Stimulated activated naive CD8-positive, alpha-beta T cell treated with anti-CD3 and anti-CD28 coated beads, Interleukin-15, Interleukin-2, amounts not matched to agents 100 ng/mL and 50 ng/mL, for 24 hours (primary cell): Measurements from ENCODE around the gene GEMIN7.
"Not testable (repeated sequence)": the region's sequence is repeated elsewhere in the genome, so short reads cannot be mapped to it uniquely, and the experiment has no call there.

ENCODE experiments used
- H3K27ac Mint-ChIP-seq: one replicate; pipeline ENCODE4 v1.8.0; 2021; ENCODE audit warnings: mild to moderate bottlenecking, mixed read lengths
- H3K27me3 Mint-ChIP-seq: one replicate; pipeline ENCODE4 v1.8.0; 2021; ENCODE audit warnings: mixed read lengths
- H3K36me3 Mint-ChIP-seq: one replicate; pipeline ENCODE4 v1.8.0; 2021; ENCODE audit warnings: low read depth, mixed read lengths
- H3K4me1 Mint-ChIP-seq: one replicate; pipeline ENCODE4 v1.8.0; 2021; ENCODE audit warnings: low read depth, mixed read lengths
- H3K4me3 Mint-ChIP-seq: one replicate; pipeline ENCODE4 v1.8.0; 2021; ENCODE audit warnings: mild to moderate bottlenecking, mixed read lengths
- H3K9me3 Mint-ChIP-seq: one replicate; pipeline ENCODE4 v1.8.0; 2021; ENCODE audit warnings: mixed read lengths

GEMIN7 gene

DNA sequence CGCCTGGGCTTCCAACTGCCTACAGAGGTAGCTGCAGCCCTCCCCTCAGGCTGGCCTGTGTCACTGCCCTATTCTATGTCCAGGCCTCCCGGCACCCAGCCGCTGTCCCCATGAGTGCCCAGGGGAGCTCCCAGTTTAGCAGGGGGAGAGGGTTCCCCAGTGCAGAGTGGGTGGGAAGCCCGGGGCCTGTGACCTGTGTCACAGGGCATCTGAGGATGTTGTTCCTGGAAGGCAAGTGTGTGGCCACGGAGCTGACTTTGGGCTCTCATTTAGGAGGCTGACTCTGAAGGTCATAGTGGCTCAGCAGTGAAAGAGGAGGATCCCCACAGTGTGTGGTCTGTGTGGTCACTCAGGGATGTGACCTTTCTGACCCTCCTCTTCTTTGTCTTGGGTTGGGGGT, 39.0 kb downstream of the GEMIN7 start:
- Mint-ChIP-seq H3K36me3 (no peaks in the 10 kb centered on the region), H3K27ac (no peak overlapping the region), H3K4me1 (peaks cover 80% of the 10 kb centered on the region), H3K27me3 (no peaks in the 10 kb centered on the region), H3K9me3 (no peaks in the 10 kb centered on the region), H3K4me3 (peak overlapping the region; percentile 10)

DNA sequence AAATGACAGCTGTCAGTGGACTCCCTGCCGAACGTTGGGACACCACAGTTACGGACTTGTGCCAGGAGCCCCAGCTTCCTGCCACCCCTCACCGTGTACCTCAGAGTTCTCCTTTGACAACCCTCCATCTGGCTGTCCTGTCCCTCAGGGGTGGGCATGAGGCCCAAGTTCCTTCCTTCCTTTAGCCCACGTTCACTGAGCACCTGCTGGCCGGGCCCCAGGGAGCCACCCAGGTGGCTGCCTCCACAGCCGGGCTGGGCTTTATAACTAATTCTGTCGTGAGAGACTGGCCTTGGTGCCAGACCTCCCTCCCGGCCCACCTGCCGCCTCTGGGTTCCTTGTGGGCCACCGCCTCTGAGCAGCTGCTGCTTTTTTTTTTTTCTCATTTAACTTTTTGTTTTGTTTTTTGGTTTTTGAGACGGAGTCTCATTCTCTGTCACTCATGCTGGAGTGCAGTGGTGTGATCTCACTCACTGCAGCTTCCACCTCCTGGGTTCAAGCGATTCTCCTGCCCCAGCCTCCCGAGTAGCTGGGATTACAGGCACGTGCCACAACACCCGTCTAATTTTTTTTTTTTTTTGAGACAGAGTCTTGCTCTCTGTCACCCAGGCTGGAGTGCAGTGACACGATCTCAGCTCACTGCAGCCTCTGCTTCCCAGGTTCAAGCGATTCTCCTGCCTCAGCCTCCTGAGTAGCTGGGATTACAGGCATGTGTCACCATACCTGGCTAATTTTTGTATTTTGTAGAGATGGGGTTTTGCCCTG, 39.7 kb downstream of the GEMIN7 start:
- peaks cover 76% of the 10 kb centered on the region for H3K4me1 Mint-ChIP-seq

DNA sequence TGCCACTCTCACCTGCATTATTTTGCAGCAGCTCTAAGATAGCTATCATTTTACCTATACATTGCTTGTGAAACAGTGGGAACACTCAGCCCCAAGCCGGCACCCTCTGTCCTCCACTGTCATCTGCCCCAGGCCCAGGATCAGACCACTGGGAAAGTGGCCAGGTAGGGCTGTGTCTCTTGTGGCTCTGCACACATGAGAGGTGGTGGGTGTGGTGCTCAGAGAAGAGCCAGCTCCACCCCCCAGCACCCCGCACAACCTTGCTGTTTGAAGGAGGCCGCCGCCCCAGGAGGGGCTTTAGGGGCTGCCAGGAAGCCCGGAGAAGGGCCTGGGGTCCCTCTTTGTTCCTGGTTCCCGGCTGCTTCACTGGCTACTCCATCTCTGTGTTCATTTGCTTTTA, 40.5 kb downstream of the GEMIN7 start:
- Mint-ChIP-seq H3K9me3 (no peaks in the 10 kb centered on the region), H3K4me1 (peaks cover 73% of the 10 kb centered on the region), H3K27ac (no peak overlapping the region), H3K27me3 (no peaks in the 10 kb centered on the region), H3K36me3 (no peaks in the 10 kb centered on the region), H3K4me3 (no peak overlapping the region)

More for the DNA sequence above, 39.7 kb downstream of the GEMIN7 start:
- not testable (repeated sequence) for H3K27me3 Mint-ChIP-seq, H3K36me3 Mint-ChIP-seq, H3K9me3 Mint-ChIP-seq
- peak overlapping the region; percentile 16 for H3K27ac Mint-ChIP-seq
- H3K4me3 Mint-ChIP-seq = peak overlapping the region; percentile 30

DNA sequence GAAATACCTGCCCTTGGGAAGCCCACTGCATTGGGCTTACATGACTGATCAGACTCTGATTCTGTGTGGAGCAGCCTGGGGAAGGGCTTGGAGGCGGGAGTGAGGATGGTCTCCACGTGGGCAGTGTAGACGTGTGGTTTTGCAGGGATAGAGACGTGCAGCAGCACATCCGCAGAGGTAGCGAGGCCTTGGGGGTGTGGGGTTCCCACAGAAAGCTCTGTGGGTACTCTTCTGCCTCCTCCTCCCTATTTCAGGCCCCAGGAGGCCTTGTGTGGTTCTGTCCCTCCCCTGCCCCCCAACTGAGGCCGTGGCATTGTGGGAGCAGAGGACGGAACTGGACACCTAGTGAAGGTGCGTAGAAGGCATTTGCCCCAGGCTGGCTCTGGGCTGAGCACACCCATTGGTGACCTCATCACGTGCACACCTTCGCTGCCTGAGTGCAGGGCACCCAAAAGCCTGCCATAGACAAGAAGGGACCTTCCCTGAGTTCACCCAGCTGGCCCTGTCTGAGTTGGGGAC, 42.8 kb downstream of the GEMIN7 start:
- no peaks in the 10 kb centered on the region for H3K27me3 Mint-ChIP-seq
- H3K4me1 Mint-ChIP-seq = peaks cover 58% of the 10 kb centered on the region
- peak overlapping the region; percentile 8 for H3K4me3 Mint-ChIP-seq
- H3K27ac Mint-ChIP-seq = peak overlapping the region; percentile 79
- H3K9me3 Mint-ChIP-seq = no peaks in the 10 kb centered on the region
- no peaks in the 10 kb centered on the region for H3K36me3 Mint-ChIP-seq

DNA sequence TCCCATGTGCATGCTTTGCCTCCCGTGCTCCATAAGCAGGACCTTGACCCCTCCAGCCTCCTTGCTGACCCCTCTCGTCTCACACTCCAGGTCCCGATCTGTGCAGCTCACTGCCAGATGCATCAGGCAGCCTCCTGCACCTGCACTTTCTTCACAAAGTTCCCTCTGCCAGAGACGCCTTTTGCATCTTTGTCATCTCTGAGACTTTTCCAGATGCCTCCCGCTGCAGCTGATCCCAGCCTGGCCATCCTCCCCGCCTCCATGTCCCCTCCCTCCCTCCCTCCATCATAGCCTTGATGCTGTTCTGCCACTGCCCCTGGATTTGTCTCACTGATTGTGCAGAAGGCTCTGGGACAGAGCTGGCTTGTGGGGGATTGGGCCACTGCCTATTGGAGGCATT, 43.8 kb downstream of the GEMIN7 start:
- Mint-ChIP-seq H3K27ac (no peak overlapping the region), H3K4me3 (no peak overlapping the region), H3K4me1 (peaks cover 50% of the 10 kb centered on the region), H3K27me3 (no peaks in the 10 kb centered on the region), H3K36me3 (no peaks in the 10 kb centered on the region), H3K9me3 (no peaks in the 10 kb centered on the region)

DNA sequence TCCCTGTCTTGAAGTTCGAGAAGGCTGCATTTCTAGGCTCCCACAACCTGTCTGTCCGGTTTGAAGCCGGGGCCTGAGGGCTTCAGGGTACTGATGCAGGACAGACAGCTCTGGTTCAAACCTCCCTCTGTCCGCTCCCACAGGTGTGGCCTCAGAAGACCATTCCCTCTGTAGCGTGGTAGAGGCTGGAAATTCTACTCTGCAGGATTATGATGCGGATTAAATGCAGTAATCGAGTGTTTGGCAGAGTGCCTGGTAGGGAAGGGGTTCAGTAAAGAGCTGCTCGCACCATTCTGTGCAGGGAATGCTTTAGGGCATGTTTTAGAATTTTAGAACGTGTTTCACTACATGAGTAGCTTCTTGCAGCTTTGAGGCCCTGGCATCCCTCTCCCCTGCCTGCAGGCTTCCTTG, 44.4 kb downstream of the GEMIN7 start:
- peaks cover 44% of the 10 kb centered on the region for H3K4me1 Mint-ChIP-seq
- H3K4me3 Mint-ChIP-seq = no peak overlapping the region
- H3K27me3 Mint-ChIP-seq = no peaks in the 10 kb centered on the region

DNA sequence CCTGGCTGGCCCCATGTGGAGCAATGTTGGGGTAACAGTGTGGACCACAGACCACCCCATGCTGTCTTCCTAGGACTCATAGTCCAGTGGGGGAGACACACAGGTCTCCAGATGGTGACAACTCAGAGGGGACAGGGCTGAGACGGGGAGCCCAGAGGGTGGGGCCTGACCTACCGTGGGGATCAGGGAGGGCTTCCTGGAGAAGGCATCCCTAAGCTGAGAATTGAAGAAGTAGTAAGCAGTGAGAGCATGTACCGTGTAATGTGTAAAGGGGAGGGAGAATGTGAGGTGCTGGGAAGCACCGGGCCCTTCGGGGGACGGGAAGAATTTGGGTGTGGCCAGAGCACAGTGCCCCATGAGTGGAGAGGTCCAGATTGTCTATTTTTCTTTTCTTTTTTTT, 45.0 kb downstream of the GEMIN7 start:
- Mint-ChIP-seq H3K4me3 (no peak overlapping the region), H3K27me3 (no peaks in the 10 kb centered on the region), H3K36me3 (no peaks in the 10 kb centered on the region), H3K27ac (no peak overlapping the region), H3K4me1 (peaks cover 38% of the 10 kb centered on the region), H3K9me3 (no peaks in the 10 kb centered on the region)

More for the DNA sequence above, 44.4 kb downstream of the GEMIN7 start:
- Mint-ChIP-seq H3K27ac (no peak overlapping the region), H3K9me3 (no peaks in the 10 kb centered on the region), H3K36me3 (no peaks in the 10 kb centered on the region)

DNA sequence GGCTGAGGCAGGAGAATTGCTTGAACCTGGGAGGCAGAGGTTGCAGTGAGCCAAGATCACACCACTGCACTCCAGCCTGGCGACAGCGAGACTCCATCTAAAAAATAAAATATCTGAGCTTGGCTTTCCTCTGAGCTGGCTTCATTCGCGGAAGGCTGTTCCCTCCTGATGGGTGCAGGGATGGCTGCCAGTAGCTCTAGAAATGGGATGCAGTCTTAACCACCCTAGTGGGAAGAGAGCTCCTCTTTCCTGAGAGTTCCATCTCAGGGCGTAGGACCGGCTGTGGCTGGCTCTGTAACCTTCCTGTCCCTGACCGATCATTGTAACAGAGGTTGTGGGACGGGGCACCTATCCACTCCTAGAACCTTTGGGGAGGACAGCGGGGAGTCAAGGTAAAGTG, 46.3 kb downstream of the GEMIN7 start:
- no peaks in the 10 kb centered on the region for H3K9me3 Mint-ChIP-seq
- peaks cover 28% of the 10 kb centered on the region for H3K4me1 Mint-ChIP-seq
- no peaks in the 10 kb centered on the region for H3K36me3 Mint-ChIP-seq
- H3K4me3 Mint-ChIP-seq = no peak overlapping the region
- no peaks in the 10 kb centered on the region for H3K27me3 Mint-ChIP-seq
- H3K27ac Mint-ChIP-seq = no peak overlapping the region

DNA sequence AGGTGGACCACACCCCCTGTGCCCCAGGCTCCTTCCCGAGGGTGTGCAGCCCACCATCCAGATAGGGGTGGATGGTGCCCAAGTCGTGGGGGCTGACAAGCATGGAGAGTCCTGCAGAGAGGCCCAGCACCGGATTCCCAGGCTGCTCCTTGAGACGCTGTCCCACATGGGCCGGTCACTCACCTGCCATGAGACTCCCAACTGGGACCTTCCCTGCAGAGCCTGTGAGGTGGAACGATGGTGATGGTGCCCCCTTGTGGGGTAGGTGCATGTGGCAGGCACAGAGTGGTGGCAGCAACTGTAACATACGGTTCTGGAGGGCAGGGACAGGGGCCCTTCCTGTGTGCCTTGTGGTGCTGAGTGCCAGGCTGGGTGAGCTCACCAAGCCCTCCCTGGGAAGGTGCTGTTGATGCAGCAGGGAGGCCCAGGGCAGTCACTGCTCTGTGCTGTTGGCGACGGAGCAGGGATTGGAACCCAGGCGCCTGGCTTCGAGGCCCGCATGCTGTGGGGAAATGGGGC, 47.0 kb downstream of the GEMIN7 start:
- Mint-ChIP-seq H3K27me3 (no peaks in the 10 kb centered on the region), H3K36me3 (no peaks in the 10 kb centered on the region), H3K4me3 (no peak overlapping the region), H3K9me3 (no peaks in the 10 kb centered on the region), H3K27ac (no peak overlapping the region), H3K4me1 (peaks cover 26% of the 10 kb centered on the region)

DNA sequence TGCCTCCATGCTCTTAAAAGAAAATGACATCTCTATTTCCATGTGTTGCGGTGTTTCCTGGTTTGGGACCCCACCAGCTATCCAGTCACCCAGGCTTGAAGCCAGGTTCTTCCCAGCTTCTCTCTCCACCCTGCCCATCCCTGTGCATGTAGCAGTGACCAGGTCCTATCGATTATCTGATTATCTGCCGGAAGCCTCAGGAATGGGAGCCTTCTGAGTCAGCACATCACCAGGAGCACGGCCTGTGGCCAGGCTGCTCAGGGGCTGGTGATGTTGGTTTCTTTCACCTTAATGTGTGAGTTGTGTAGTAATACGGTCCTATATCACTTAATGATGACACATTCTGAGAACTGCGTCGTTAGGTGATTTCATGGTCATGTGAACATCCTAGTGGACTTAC, 47.6 kb downstream of the GEMIN7 start:
- Mint-ChIP-seq H3K9me3 (no peaks in the 10 kb centered on the region), H3K36me3 (no peaks in the 10 kb centered on the region), H3K4me1 (peaks cover 20% of the 10 kb centered on the region), H3K27ac (no peak overlapping the region), H3K27me3 (no peaks in the 10 kb centered on the region), H3K4me3 (no peak overlapping the region)

DNA sequence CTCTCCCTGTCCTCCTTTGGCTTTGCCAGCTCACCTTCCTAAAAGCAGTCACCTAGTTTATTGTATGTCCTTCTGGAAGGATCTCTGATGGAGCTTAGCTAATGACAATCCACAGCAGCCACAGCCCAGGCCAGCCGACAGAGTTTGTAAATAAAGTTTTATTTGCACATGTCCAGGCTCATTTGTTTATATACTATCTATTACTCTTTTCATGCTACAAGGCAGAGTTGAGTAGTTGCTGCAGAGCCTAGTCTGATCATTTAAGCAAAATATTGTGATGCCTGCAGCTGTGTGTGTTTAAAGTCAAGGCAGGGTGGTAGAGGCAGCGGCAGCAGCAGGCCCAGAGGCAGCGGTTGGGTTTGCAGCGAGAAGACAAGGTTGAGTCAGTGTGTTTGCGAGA, 49.1 kb downstream of the GEMIN7 start:
- Mint-ChIP-seq H3K27ac (no peak overlapping the region), H3K36me3 (no peaks in the 10 kb centered on the region), H3K27me3 (no peaks in the 10 kb centered on the region), H3K9me3 (no peaks in the 10 kb centered on the region), H3K4me3 (no peak overlapping the region), H3K4me1 (peaks cover 11% of the 10 kb centered on the region)

DNA sequence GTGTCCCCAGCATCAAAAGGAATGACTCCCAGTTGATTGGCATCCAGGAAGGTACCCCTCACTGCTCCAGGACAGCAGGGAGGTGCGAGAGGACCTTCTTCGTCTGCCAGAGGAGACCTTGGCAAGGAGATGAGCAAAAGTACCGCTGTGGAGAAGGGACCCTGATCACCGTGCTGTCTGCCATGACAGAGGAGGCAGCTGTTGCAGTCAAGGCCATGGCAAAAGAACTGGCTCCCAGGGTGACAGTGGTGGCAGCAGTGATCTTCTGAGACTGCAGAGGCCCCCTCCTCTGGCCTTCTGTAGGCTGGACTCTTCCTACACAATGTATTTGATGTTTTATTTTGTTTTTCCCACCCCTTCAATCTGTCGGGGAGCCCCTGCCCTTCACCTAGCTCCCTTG, 49.7 kb downstream of the GEMIN7 start:
- H3K27ac Mint-ChIP-seq = no peak overlapping the region
- H3K27me3 Mint-ChIP-seq = no peaks in the 10 kb centered on the region
- H3K4me1 Mint-ChIP-seq = peaks cover 11% of the 10 kb centered on the region
- no peaks in the 10 kb centered on the region for H3K9me3 Mint-ChIP-seq
- no peak overlapping the region for H3K4me3 Mint-ChIP-seq
- no peaks in the 10 kb centered on the region for H3K36me3 Mint-ChIP-seq

DNA sequence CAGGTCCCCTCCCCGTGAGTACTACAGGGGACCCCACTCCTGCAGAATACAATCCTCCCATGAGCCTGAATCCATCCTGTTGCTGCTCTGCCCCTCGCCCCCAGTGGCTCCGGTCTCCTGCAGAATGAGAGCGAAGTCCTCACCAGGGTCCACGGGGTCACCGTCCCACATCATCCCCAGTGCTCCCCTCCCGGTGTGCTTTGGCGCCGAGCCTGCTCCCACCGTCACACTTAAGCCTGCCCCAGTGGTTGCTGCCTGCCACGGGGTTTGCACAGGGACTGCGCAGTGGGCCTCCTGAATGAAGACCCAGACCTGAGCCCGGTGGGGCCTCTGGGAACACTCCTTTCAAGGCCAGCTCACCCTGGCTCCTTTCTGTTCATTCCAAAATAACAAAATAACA, 51.2 kb downstream of the GEMIN7 start:
- no peaks in the 10 kb centered on the region for H3K27me3 Mint-ChIP-seq
- no peak overlapping the region for H3K4me3 Mint-ChIP-seq
- H3K9me3 Mint-ChIP-seq = no peaks in the 10 kb centered on the region
- no peak overlapping the region for H3K27ac Mint-ChIP-seq
- H3K4me1 Mint-ChIP-seq = peaks cover 20% of the 10 kb centered on the region
- no peaks in the 10 kb centered on the region for H3K36me3 Mint-ChIP-seq

DNA sequence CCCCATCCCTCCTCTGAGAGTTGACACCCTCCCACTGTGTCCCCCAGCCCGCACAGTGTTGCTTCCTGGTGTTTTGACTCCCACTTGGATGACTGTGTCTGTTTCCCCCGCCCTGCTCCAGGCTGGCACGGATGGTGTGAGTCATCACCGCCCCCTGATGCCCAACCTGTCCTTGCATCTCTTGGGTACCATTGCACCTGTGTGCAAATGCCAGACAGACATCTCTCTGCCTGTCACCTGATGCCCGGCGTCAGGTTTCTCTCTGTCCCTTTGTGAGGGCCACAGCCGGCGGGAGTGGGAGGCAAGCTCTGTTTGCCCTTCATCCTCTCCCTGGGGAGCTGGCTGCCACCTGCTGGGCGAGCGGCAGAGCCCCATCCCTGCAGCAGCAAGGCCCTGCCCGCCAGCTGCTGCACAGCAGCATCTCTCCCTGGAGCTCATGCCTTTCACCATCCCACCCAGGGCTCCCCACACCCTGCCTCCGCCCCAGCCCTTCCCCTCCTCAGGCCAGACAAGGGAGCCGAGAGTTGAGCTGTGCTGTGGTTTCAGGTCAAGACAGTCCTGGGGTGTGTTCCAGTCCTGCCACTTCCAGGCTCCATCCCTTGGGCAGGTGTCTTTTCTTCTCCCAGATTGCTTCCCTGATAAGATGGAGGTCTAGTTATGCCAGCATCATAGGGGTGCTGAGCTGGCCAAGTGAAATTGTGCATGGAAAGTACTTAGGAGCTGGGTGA, 52.0 kb downstream of the GEMIN7 start:
- no peaks in the 10 kb centered on the region for H3K27me3 Mint-ChIP-seq
- H3K4me1 Mint-ChIP-seq = peaks cover 15% of the 10 kb centered on the region
- no peaks in the 10 kb centered on the region for H3K36me3 Mint-ChIP-seq
- no peak overlapping the region for H3K4me3 Mint-ChIP-seq
- no peaks in the 10 kb centered on the region for H3K9me3 Mint-ChIP-seq
- no peak overlapping the region for H3K27ac Mint-ChIP-seq

DNA sequence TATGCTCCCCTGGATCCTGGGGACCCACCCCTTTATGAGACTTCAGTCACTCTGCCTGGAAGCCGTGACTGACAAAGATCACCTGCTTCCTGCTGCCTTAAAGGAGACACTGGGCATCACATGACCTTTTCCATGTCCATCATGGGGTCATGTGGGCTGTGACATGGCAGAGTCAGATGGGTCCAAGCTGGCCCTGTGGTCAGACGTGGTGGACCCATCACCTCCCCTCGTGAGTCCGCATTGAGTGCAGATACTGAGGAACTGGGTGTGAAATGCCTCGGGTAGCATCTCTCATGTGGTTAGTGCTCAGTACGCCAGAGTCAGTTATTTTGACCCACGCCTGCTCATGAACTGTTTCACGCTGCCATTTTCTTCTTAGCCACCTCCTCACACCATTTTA, 54.6 kb downstream of the GEMIN7 start:
- Mint-ChIP-seq H3K27ac (no peak overlapping the region), H3K27me3 (no peaks in the 10 kb centered on the region), H3K36me3 (no peaks in the 10 kb centered on the region), H3K4me1 (peaks cover 20% of the 10 kb centered on the region), H3K4me3 (no peak overlapping the region), H3K9me3 (no peaks in the 10 kb centered on the region)
